Fibroblast of pulmonary artery (primary cell): ENCODE results near the gene SLC29A2.

Source experiments
- DNase-seq: peaks from one replicate; pipeline ENCODE4 v3.0.0-alpha.2; 2010; ENCODE audit warnings: low read depth
- H3K4me3 ChIP-seq: replicated peaks from 2 replicates; pipeline ENCODE4 v1.5.1; 2011; ENCODE audit warnings: low read depth, mild to moderate bottlenecking, control low read depth, low read length, moderate library complexity
- CTCF ChIP-seq: IDR thresholded peaks from 2 replicates; pipeline ENCODE4 v1.5.1; 2011; ENCODE audit warnings: mild to moderate bottlenecking, control low read depth, low read length, inconsistent platforms; ENCODE audit errors: missing control alignments

Gene SLC29A2

DNA sequence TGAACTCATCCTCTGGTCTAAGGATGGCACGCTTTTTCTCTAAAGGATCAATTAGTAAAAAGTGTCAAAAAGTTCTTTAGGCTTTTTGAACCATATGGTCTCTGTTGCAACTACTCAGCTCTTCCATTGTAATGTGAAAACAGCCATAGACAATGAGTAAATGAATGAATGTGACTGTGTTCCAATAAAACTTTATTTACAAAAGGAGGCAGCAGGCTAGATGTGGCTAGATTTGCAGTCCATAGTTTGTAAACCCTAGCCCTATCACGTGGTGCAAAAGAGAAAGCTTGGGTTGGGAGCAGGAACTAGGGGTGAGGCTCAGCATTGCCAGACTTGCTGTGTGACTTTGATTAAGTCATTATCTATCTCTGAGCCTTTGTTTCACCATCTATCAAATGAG lies 43.9 kb upstream of the SLC29A2 start:
- no peak overlapping the region for H3K4me3 ChIP-seq
- DNase-seq: no peak
- no peak for TF ChIP-seq CTCF

GRCh38 chr11:66414120-66414934 lies 42.8 kb upstream of the SLC29A2 start:
- DNase-seq: no peak
- H3K4me3 ChIP-seq: no peak overlapping the region
- TF ChIP-seq CTCF: no peak

GRCh38 chr11:66413167-66413566 lies 41.6 kb upstream of the SLC29A2 start:
- DNase-seq: no peak
- TF ChIP-seq CTCF: no peak
- no peak overlapping the region for H3K4me3 ChIP-seq

- H3K4me3 ChIP-seq: no peak overlapping the region
- no peak for DNase-seq
- TF ChIP-seq CTCF: no peak
Observed at GRCh38 chr11:66412110-66412509, 40.5 kb upstream of the SLC29A2 start.

DNA sequence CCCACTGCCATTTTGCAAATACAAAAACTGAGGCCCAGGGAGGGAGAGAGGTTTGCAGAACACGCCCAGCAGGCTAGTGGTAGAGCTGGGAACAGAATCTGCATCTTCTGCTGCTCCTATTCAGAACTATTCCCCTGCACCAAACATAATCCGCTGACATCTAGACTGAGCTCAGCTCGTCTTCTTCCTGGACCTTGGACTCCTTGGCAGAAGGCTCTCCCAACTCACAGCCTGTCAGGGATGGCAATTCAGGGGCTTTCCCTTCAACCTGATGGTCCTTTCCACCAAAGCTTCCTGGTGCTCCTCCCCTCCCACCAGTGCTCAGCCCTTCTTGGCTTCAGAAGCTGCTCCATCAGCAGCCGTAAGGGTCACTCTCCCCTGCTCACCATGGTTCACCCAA lies 39.8 kb upstream of the SLC29A2 start:
- H3K4me3 ChIP-seq: no peak overlapping the region
- TF ChIP-seq CTCF: no peak
- DNase-seq: no peak

GRCh38 chr11:66410191-66410590 lies 38.6 kb upstream of the SLC29A2 start:
- no peak for DNase-seq
- no peak overlapping the region for H3K4me3 ChIP-seq
- no peak for TF ChIP-seq CTCF

- TF ChIP-seq CTCF: no peak
- no peak for DNase-seq
- H3K4me3 ChIP-seq: no peak overlapping the region
Observed at GRCh38 chr11:66409226-66409625, 37.7 kb upstream of the SLC29A2 start.
